Progenitor cell of endocrine pancreas (in vitro differentiated cells): ENCODE results near the gene HBS1L. TPM values are rescaled to one million over a fixed set of nuclear protein-coding genes. Genes with fewer than 3 reads are reported as not detected.

Experiments used
- DNase-seq: peaks from one replicate; pipeline ENCODE4 v3.0.0; 2021; ENCODE audit warnings: low spot score; ENCODE audit not compliant: unreplicated experiment
- H3K27ac Mint-ChIP-seq: 2 replicates; pipeline ENCODE4 v1.8.0; 2021; ENCODE audit warnings: mild to moderate bottlenecking, moderate library complexity, mixed read lengths
- H3K27me3 Mint-ChIP-seq: 2 replicates; pipeline ENCODE4 v1.8.0; 2021; ENCODE audit warnings: mixed read lengths
- H3K36me3 Mint-ChIP-seq: 2 replicates; pipeline ENCODE4 v1.8.0; 2022; ENCODE audit warnings: mixed read lengths; ENCODE audit not compliant: insufficient read depth
- H3K4me1 Mint-ChIP-seq: 2 replicates; pipeline ENCODE4 v1.8.0; 2021; ENCODE audit warnings: low read depth, mixed read lengths
- H3K4me3 Mint-ChIP-seq: 2 replicates; pipeline ENCODE4 v1.8.0; 2021; ENCODE audit warnings: low read depth, mild to moderate bottlenecking, moderate library complexity, mixed read lengths
- H3K9me3 Mint-ChIP-seq: 2 replicates; pipeline ENCODE4 v1.8.0; 2021; ENCODE audit warnings: low read depth, mixed read lengths
- CTCF ChIP-seq: fragments of 200-600 bp; sonication (generic); IDR thresholded peaks from one replicate; pipeline ENCODE4 v1.5.0; 2021; ENCODE audit warnings: antibody characterized with exemption, mild to moderate bottlenecking; ENCODE audit not compliant: unreplicated experiment
- total RNA-seq: library from RNA; stranded (reverse); gene quantifications from 2 replicates; pipeline ENCODE4 v1.2.1, GENCODE V29; 2021

The HBS1L gene
- total RNA-seq, 1 donor from 2014 or later = 77.2 TPM

DNA sequence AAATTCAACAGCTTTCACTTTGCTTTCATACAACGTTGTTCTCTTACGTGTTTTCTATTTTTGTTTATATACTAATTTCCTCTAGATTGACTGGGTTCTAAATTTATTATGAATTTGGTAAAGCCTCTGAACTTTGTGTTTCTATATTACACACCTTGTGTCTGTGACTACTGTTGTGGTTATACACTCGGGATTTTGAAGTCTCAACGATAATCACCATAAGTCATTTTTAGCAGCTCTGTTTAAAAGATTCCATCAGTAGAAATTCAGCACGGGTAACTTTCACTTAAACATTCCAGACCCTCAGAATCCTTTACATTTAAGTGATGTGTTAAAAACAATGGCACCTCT lies 31.8 kb upstream of the HBS1L start:
- no peaks in the 10 kb centered on the region for H3K27me3 Mint-ChIP-seq
- H3K9me3 Mint-ChIP-seq = peaks cover 10% of the 10 kb centered on the region
- H3K4me3 Mint-ChIP-seq = no peak overlapping the region
- no peak overlapping the region for H3K27ac Mint-ChIP-seq
- H3K4me1 Mint-ChIP-seq = peaks cover 3% of the 10 kb centered on the region
- H3K36me3 Mint-ChIP-seq = peaks cover 2% of the 10 kb centered on the region
- no peak for DNase-seq
- no peak for TF ChIP-seq CTCF

GRCh38 chr6:135085700-135086413 lies 31.2 kb upstream of the HBS1L start:
- peaks cover 3% of the 10 kb centered on the region for H3K4me1 Mint-ChIP-seq

DNA sequence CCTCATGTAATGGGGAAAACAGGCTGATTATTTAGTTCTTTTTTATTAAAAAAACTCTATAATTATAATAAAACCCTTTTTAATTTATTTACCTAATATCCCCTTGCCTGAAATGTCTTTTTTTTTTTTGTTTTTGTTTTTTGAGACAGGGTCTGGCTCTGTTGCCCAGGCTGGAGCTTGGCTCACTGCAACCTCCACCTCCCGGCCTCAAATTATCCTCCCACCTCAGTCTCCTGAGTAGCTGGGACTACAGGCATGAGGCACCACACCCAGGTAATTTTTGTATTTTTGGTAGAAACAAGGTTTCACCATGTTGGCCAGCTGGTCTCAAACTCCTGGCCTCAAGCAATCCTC lies 30.3 kb upstream of the HBS1L start:
- DNase-seq = no peak
- Mint-ChIP-seq H3K9me3 (peaks cover 10% of the 10 kb centered on the region), H3K27ac (no peak overlapping the region), H3K4me1 (peaks cover 2% of the 10 kb centered on the region), H3K27me3 (no peaks in the 10 kb centered on the region), H3K36me3 (peaks cover 2% of the 10 kb centered on the region), H3K4me3 (no peak overlapping the region)
- no peak for TF ChIP-seq CTCF

More at GRCh38 chr6:135085700-135086413, 31.2 kb upstream of the HBS1L start:
- H3K9me3 Mint-ChIP-seq = peaks cover 10% of the 10 kb centered on the region
- H3K4me3 Mint-ChIP-seq = no peak overlapping the region
- DNase-seq = no peak
- peaks cover 2% of the 10 kb centered on the region for H3K36me3 Mint-ChIP-seq
- TF ChIP-seq CTCF = no peak
- H3K27me3 Mint-ChIP-seq = no peaks in the 10 kb centered on the region
- no peak overlapping the region for H3K27ac Mint-ChIP-seq

DNA sequence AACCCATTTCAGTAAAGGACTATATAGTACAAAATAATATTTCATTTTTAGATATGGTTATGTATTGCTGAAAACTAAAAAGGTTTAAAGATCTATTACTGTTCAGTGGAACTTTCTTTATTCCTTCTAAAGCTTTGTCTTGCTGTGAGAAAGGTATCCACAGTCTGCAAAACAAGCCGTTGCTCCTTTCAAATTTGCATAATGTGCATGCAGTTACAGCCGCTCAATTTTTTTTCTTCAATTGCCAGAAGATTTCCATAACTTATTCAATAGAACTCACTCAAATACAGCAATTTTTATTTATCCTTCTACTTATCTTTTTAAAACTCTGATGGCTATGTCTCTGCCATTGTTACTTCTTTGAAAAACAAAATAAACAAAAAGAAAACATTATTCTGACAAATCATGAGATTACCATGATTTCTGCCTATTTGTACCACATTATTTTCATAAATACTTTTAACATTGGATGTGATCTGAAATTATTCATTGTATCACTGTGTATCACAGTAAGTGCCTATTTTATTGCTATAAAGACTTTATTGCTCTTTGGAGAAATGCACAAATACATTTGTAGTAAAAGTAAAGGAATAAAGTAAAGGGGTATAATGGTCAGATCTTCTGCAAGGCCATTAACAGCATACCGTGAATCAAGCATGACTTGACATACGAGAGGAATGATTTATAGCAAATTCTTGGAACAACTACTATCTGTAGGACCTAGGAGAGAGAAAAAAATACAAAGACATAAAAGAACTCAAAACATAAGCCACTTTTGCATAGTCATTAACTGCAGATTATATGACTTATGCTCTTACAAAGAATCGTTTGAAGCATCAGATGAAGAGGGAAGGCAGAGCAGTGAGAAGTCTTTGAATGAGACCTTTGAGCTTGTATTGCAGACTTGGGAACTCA lies 29.6 kb upstream of the HBS1L start:
- no peak overlapping the region for H3K4me3 Mint-ChIP-seq
- DNase-seq = no peak
- TF ChIP-seq CTCF = no peak
- no peaks in the 10 kb centered on the region for H3K27me3 Mint-ChIP-seq
- H3K4me1 Mint-ChIP-seq = peaks cover 2% of the 10 kb centered on the region
- peaks cover 2% of the 10 kb centered on the region for H3K36me3 Mint-ChIP-seq
- peaks cover 10% of the 10 kb centered on the region for H3K9me3 Mint-ChIP-seq
- no peak overlapping the region for H3K27ac Mint-ChIP-seq

DNA sequence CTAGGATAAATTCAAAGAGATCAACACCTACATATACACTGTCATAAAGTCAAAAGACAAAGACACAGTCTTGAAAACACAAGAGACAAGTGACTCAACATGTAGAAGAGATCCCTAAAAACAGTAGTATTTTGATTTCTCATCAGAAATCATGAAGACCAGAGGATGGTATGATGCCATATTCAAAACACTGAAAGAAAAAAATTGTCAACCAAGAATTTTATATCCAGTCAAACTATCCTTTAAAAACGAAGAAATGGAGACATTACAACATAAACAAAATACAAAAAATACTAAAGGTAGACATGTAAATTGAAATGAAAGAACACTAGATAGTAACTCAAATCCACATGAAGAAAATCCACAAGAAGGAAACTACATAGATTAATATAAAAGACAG lies 27.3 kb upstream of the HBS1L start:
- Mint-ChIP-seq H3K27ac (no peak overlapping the region), H3K9me3 (peaks cover 10% of the 10 kb centered on the region), H3K36me3 (peaks cover 2% of the 10 kb centered on the region), H3K4me3 (no peak overlapping the region), H3K27me3 (no peaks in the 10 kb centered on the region), H3K4me1 (no peaks in the 10 kb centered on the region)
- no peak for TF ChIP-seq CTCF
- DNase-seq = no peak
